Stimulated activated CD4-positive, alpha-beta T cell treated with anti-CD3 and anti-CD28 coated beads, Interleukin-2, amount 100 ng/mL, for 24 hours (primary cell): ENCODE measurements around the gene ACVRL1.

Experiments
- DNase-seq, 2 donors: peaks; one replicate each; pipeline ENCODE4 v3.0.0-alpha.2; 2020

The ACVRL1 gene

GRCh38 chr12:51917746-51918453 is 10.6 kb downstream of the ACVRL1 start:
- DNase-seq, result no peak

GRCh38 chr12:51920046-51920445 is 12.7 kb downstream of the ACVRL1 start:
- DNase-seq, result no peak

- DNase-seq, result no peak
Measured at GRCh38 chr12:51921017-51921725, 13.9 kb downstream of the ACVRL1 start.

- no peak for DNase-seq
Measured at GRCh38 chr12:51922146-51922545, 14.8 kb downstream of the ACVRL1 start.

GRCh38 chr12:51922762-51923505 is 15.6 kb downstream of the ACVRL1 start:
- DNase-seq, result no peak

GRCh38 chr12:51923506-51924365 is 16.4 kb downstream of the ACVRL1 start:
- DNase-seq, result peak; percentile 67 to 73

- no peak for DNase-seq
Measured at GRCh38 chr12:51924551-51925319, 17.4 kb downstream of the ACVRL1 start.

GRCh38 chr12:51925346-51926063 is 18.2 kb downstream of the ACVRL1 start:
- DNase-seq, result no peak

GRCh38 chr12:51926064-51926632 is 18.8 kb downstream of the ACVRL1 start:
- no peak for DNase-seq

- peak; percentile 60 to 61 for DNase-seq
Measured at GRCh38 chr12:51926718-51927117, 19.4 kb downstream of the ACVRL1 start.

GRCh38 chr12:51932218-51933076 is 25.1 kb downstream of the ACVRL1 start:
- DNase-seq, result no peak

GRCh38 chr12:51934080-51934479 is 26.8 kb downstream of the ACVRL1 start:
- DNase-seq, result no peak

- no peak for DNase-seq
Measured at GRCh38 chr12:51937926-51938325, 30.6 kb downstream of the ACVRL1 start.

GRCh38 chr12:51938726-51939125 is 31.4 kb downstream of the ACVRL1 start:
- DNase-seq, result no peak

GRCh38 chr12:51941011-51941581 is 33.8 kb downstream of the ACVRL1 start:
- DNase-seq, result no peak

- no peak for DNase-seq
Measured at GRCh38 chr12:51941604-51942003, 34.3 kb downstream of the ACVRL1 start.

- no peak for DNase-seq
Measured at GRCh38 chr12:51942056-51942455, 34.8 kb downstream of the ACVRL1 start.

- DNase-seq, result no peak
Measured at GRCh38 chr12:51942501-51943000, 35.2 kb downstream of the ACVRL1 start.

- no peak for DNase-seq
Measured at GRCh38 chr12:51943346-51943745, 36.0 kb downstream of the ACVRL1 start.
